Mesenchymal stem cell (in vitro differentiated cells and primary cell): Measurements from ENCODE around the gene PSME1.

ENCODE experiments used
- DNase-seq: peaks from one replicate; pipeline ENCODE4 v3.0.0-alpha.2; 2013
- H2AFZ ChIP-seq: one replicate; pipeline ENCODE4 v1.6.1; 2013; ENCODE audit warnings: low read depth, mild to moderate bottlenecking, control low read depth, inconsistent platforms, low read length, moderate library complexity
- H2AK5ac ChIP-seq: 2 replicates; pipeline ENCODE4 v1.6.1; 2013; ENCODE audit warnings: low read length, moderate library complexity, mild to moderate bottlenecking, inconsistent platforms; ENCODE audit not compliant: severe bottlenecking
- H2BK120ac ChIP-seq: one replicate; pipeline ENCODE4 v1.6.1; 2013; ENCODE audit warnings: low read depth, mild to moderate bottlenecking, inconsistent platforms, low read length, moderate library complexity
- H2BK12ac ChIP-seq, 2 experiments: one replicate each; pipeline ENCODE4 v1.6.1; 2013; ENCODE audit warnings: inconsistent platforms in 2 of 2, low read length in 2 of 2, mild to moderate bottlenecking in 2 of 2, moderate library complexity in 2 of 2, control low read depth in 1 of 2
- H2BK15ac ChIP-seq: one replicate; pipeline ENCODE4 v1.6.1; 2013; ENCODE audit warnings: mild to moderate bottlenecking, low read depth, inconsistent platforms; ENCODE audit not compliant: poor library complexity, severe bottlenecking
- H2BK5ac ChIP-seq: 2 replicates; pipeline ENCODE4 v1.6.1; 2013; ENCODE audit warnings: low read depth, mild to moderate bottlenecking, low read length, control low read depth, inconsistent platforms; ENCODE audit not compliant: poor library complexity, severe bottlenecking
- H3K14ac ChIP-seq, 2 experiments: one replicate each; pipeline ENCODE4 v1.6.1; 2013; ENCODE audit warnings: inconsistent platforms in 2 of 2, low read length in 2 of 2, control low read depth in 1 of 2, mild to moderate bottlenecking in 1 of 2, moderate library complexity in 1 of 2
- H3K18ac ChIP-seq, 2 experiments: one replicate each; pipeline ENCODE4 v1.6.1; 2013; ENCODE audit warnings: inconsistent platforms in 2 of 2, low read length in 2 of 2, control low read depth in 1 of 2, low read depth in 1 of 2, mild to moderate bottlenecking in 1 of 2
- H3K23ac ChIP-seq, 2 experiments: one replicate each; pipeline ENCODE4 v1.6.1; 2013; ENCODE audit warnings: inconsistent platforms in 2 of 2, low read length in 2 of 2, mild to moderate bottlenecking in 2 of 2, moderate library complexity in 2 of 2, control low read depth in 1 of 2
- H3K27ac ChIP-seq: 2 replicates; pipeline ENCODE4 v1.5.1; 2013; ENCODE audit warnings: mild to moderate bottlenecking, moderate library complexity, low read length, control low read depth, inconsistent platforms; ENCODE audit not compliant: poor library complexity, severe bottlenecking
- H3K27me3 ChIP-seq, 2 experiments: 2 replicates each; pipeline versions ENCODE4 v1.6.1 to v1.7.0; 2013; ENCODE audit warnings: low read length in 2 of 2, mild to moderate bottlenecking in 2 of 2, moderate library complexity in 2 of 2, control low read depth in 1 of 2, inconsistent platforms in 1 of 2; ENCODE audit not compliant: control insufficient read depth in 1 of 2, insufficient read depth in 1 of 2
- H3K36me3 ChIP-seq, 2 experiments: 2 replicates each; pipeline versions ENCODE4 v1.6.1 to v1.7.0; 2013; ENCODE audit warnings: low read length in 2 of 2, control low read depth in 1 of 2, inconsistent platforms in 1 of 2, low read depth in 1 of 2, mild to moderate bottlenecking in 1 of 2; ENCODE audit not compliant: insufficient read depth in 2 of 2, control insufficient read depth in 1 of 2
- H3K4ac ChIP-seq, 2 experiments: one replicate each; pipeline ENCODE4 v1.6.1; 2013; ENCODE audit warnings: inconsistent platforms in 2 of 2, low read length in 2 of 2, mild to moderate bottlenecking in 2 of 2, moderate library complexity in 2 of 2, control low read depth in 1 of 2, low read depth in 1 of 2
- H3K4me1 ChIP-seq: 2 replicates; pipeline ENCODE4 v1.6.1; 2013; ENCODE audit warnings: low read depth, low read length, control low read depth; ENCODE audit not compliant: control insufficient read depth, insufficient read depth
- H3K4me2 ChIP-seq: 2 replicates; pipeline ENCODE4 v1.6.1; 2013; ENCODE audit warnings: low read length, mild to moderate bottlenecking, inconsistent platforms; ENCODE audit not compliant: poor library complexity, severe bottlenecking
- H3K4me3 ChIP-seq, 2 experiments: 2 replicates each; pipeline versions ENCODE4 v1.5.1 to v1.7.0; 2013; ENCODE audit warnings: low read length in 2 of 2, mild to moderate bottlenecking in 2 of 2, control low read depth in 1 of 2, low read depth in 1 of 2; ENCODE audit not compliant: insufficient read depth in 1 of 2
- H3K79me1 ChIP-seq: replicated peaks from 2 replicates; pipeline ENCODE4 v1.6.1; 2013; ENCODE audit warnings: mild to moderate bottlenecking, control low read depth, low read length, inconsistent platforms; ENCODE audit not compliant: poor library complexity, severe bottlenecking
- H3K9ac ChIP-seq: 2 replicates; pipeline ENCODE4 v1.7.0; 2013; ENCODE audit warnings: mild to moderate bottlenecking, low read length, moderate library complexity
- H3K9me3 ChIP-seq: 2 replicates; pipeline ENCODE4 v1.7.0; 2013; ENCODE audit warnings: mild to moderate bottlenecking, low read length; ENCODE audit not compliant: control insufficient read depth
- H4K8ac ChIP-seq: one replicate; pipeline ENCODE4 v1.6.1; 2013; ENCODE audit warnings: inconsistent platforms, mild to moderate bottlenecking, low read length, moderate library complexity
- H4K91ac ChIP-seq: one replicate; pipeline ENCODE4 v1.6.1; 2013; ENCODE audit warnings: mild to moderate bottlenecking, low read length, inconsistent platforms
- WGBS: methylation state at CpG from one replicate; pipeline ENCODE4 v1.1.7; 2013; ENCODE audit warnings: mixed read lengths; 5-methylcytosine and 5-hydroxymethylcytosine counted together

The PSME1 gene

DNA sequence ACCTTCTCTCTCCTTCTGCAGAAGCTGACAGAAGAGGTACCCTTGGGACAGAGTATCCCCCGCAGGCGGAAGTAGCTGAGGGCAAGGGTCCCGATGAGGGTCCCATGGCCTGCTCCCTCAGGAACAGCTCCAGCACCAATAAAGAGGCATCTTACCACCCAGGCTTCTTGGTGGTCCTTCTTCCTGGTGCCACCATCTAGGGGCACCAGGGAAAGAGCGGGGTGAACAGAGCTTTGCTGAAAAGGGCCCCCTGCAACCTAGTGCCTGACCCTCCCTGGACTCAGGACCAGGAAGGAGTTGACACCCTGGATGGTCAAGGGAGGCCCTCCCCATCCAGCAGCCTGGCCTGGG lies 24.5 kb downstream of the PSME1 start:
- Histone ChIP-seq H3K23ac (no peak overlapping the region), H3K36me3 (peaks cover 66 to 75% of the 10 kb centered on the region in 2 experiments), H4K91ac (peak overlapping the region; percentile 29), H3K18ac (peak overlapping the region in 1 of 2 experiments; percentile 63), H3K9me3 (no peaks in the 10 kb centered on the region), H2BK120ac (peak overlapping the region; percentile 36), H3K27ac (peak overlapping the region; percentile 19), H2BK12ac (peak overlapping the region; percentile 61 to 62), H2BK5ac (no peak overlapping the region), H3K9ac (peak overlapping the region; percentile 99), H2AK5ac (no peak overlapping the region), H3K4me1 (peaks cover 19% of the 10 kb centered on the region), H2BK15ac (no peak overlapping the region), H3K4me3 (no peak overlapping the region), H3K4me2 (no peak overlapping the region), H3K27me3 (no peaks in the 10 kb centered on the region), H3K14ac (no peak overlapping the region), H3K79me1 (peaks cover 25% of the 10 kb centered on the region), H3K4ac (no peak overlapping the region), H4K8ac (peak overlapping the region; percentile 27), H2AFZ (no peak overlapping the region)
- 98% methylated on average over 4 of the region's 4 CpGs for WGBS
- no peak for DNase-seq

DNA sequence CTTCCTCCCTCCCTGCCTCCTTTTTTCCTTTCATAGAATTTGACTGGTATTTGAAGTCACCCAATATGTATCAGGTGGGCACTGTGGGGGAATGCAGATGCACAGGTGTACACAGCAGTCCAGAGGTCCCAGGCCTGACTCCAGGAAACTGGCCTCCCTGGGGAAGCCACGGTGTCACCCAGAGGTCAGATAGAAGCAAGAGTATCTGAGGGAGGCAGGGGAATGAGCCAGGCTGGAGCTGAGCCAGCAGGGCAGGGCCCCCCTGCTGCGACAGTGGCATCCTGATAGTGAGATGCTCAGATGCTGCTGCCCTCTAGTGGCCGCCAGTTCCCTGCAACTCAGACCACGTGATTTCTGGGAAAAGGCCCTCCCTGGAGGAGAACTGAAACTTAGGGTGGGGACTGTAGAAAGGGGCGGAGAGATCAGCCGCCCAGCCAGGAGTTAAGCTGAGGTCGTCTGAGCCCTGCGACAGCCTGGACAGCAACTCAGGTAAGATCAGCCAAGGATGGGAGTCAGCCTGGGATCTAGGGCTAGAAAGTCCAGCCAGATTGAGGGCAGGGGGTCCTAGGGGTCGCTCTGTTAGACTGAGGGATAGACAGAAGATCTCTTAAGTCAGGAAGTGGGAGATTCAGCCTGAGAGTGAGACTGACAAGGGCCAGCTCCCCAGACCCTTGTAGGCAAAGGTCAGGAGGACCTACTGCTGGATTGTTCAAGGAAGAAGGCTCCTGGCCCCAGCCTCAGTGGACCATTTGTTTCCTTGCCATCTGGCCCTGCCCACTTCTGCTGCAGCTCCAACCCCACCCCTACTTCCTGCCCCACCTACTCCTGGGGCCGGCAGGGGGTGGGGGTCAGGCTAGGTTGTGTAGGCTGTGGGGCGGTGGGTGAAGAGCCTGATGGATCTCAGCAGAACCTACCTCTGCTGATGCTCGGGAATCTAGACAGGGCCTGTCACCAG lies 25.1 kb downstream of the PSME1 start, which contains the start of gene IRF9:
Gene IRF9 (plus strand): TSS at position 416 of the 955 bp plus-strand sequence. CDS start 880 bp downstream, outside the sequence.
- Histone ChIP-seq H3K18ac (peak within 1 kb of the TSS; percentile 79 to 91), H3K27me3 (no peaks in the 10 kb centered on the region), H3K4me2 (peak within 1 kb of the TSS; percentile 80), H3K4me1 (peaks cover 19% of the 10 kb centered on the region), H3K4me3 (peak within 1 kb of the TSS; percentile 63 to 96), H3K23ac (peak within 1 kb of the TSS in 1 of 2 experiments; percentile 81), H3K14ac (peak within 1 kb of the TSS in 1 of 2 experiments; percentile 92), H4K91ac (peak within 1 kb of the TSS; percentile 60), H2BK12ac (peak within 1 kb of the TSS; percentile 70 to 73), H3K27ac (peak within 1 kb of the TSS; percentile 76), H2BK120ac (peak within 1 kb of the TSS; percentile 50), H2BK15ac (peak within 1 kb of the TSS; percentile 26), H4K8ac (peak within 1 kb of the TSS; percentile 78), H3K79me1 (peaks cover 25% of the 10 kb centered on the region), H2AFZ (no peak within 1 kb of the TSS), H3K9me3 (no peaks in the 10 kb centered on the region), H2BK5ac (peak within 1 kb of the TSS; percentile 90), H3K36me3 (peaks cover 68 to 75% of the 10 kb centered on the region in 2 experiments), H2AK5ac (peak within 1 kb of the TSS; percentile 95), H3K9ac (peak within 1 kb of the TSS; percentile 99), H3K4ac (peak within 1 kb of the TSS; percentile 83 to 91)
- 9% methylated on average over 12 of the region's 12 CpGs for WGBS
- peak; percentile 95 for DNase-seq

DNA sequence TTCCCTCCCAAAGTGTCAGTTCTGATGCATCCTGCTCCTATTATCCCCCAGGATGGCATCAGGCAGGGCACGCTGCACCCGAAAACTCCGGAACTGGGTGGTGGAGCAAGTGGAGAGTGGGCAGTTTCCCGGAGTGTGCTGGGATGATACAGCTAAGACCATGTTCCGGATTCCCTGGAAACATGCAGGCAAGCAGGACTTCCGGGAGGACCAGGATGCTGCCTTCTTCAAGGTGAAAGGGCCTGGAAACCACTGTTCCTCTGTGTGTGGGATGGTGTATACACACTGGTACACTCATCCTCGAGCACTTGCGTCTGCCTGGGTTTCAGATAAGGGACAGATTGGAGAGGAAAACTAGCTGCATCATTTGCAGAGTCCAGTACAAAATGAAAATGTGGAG lies 26.1 kb downstream of the PSME1 start:
- Histone ChIP-seq H3K27ac (no peak overlapping the region), H3K4me2 (peak overlapping the region; percentile 80), H2BK5ac (no peak overlapping the region), H3K4me1 (peaks cover 19% of the 10 kb centered on the region), H3K79me1 (peaks cover 28% of the 10 kb centered on the region), H2AK5ac (peak overlapping the region; percentile 8), H3K14ac (peak overlapping the region in 1 of 2 experiments; percentile 19), H2BK15ac (no peak overlapping the region), H2BK12ac (peak overlapping the region; percentile 21 to 59), H4K8ac (no peak overlapping the region), H3K36me3 (peaks cover 67 to 75% of the 10 kb centered on the region in 2 experiments), H2AFZ (no peak overlapping the region), H3K9ac (peak overlapping the region; percentile 99), H3K4me3 (peak overlapping the region in 1 of 2 experiments; percentile 96), H3K4ac (no peak overlapping the region), H4K91ac (no peak overlapping the region), H3K9me3 (no peaks in the 10 kb centered on the region), H3K18ac (peak overlapping the region in 1 of 2 experiments; percentile 91), H3K23ac (no peak overlapping the region), H3K27me3 (no peaks in the 10 kb centered on the region), H2BK120ac (no peak overlapping the region)
- whole genome bisulfite sequencing = 91% methylated on average over 8 of the region's 8 CpGs
- peak; percentile 22 for DNase-seq

DNA sequence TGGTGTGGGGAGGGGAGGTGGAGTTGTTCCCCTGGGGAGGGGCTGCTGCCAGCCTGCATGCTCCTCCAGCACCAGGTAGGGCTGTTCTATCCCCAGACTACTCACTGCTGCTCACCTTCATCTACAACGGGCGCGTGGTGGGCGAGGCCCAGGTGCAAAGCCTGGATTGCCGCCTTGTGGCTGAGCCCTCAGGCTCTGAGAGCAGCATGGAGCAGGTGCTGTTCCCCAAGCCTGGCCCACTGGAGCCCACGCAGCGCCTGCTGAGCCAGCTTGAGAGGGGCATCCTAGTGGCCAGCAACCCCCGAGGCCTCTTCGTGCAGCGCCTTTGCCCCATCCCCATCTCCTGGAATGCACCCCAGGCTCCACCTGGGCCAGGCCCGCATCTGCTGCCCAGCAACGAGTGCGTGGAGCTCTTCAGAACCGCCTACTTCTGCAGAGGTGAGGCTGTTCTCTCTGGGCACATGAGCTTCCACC lies 28.6 kb downstream of the PSME1 start:
- H3K4ac ChIP-seq = no peak overlapping the region
- no peak overlapping the region for H3K18ac ChIP-seq
- DNase-seq = no peak
- no peak overlapping the region for H2BK12ac ChIP-seq
- no peak overlapping the region for H4K91ac ChIP-seq
- H2BK5ac ChIP-seq = no peak overlapping the region
- H3K79me1 ChIP-seq = peaks cover 28% of the 10 kb centered on the region
- no peaks in the 10 kb centered on the region for H3K27me3 ChIP-seq
- H3K14ac ChIP-seq = no peak overlapping the region
- peaks cover 19% of the 10 kb centered on the region for H3K4me1 ChIP-seq
- peaks cover 65 to 77% of the 10 kb centered on the region in 2 experiments for H3K36me3 ChIP-seq
- H3K4me2 ChIP-seq = no peak overlapping the region
- H3K4me3 ChIP-seq = no peak overlapping the region
- no peak overlapping the region for H3K27ac ChIP-seq
- H4K8ac ChIP-seq = no peak overlapping the region
- H2AFZ ChIP-seq = no peak overlapping the region
- 97% methylated on average over 14 of the region's 14 CpGs for WGBS
- no peak overlapping the region for H3K9ac ChIP-seq
- no peak overlapping the region for H2AK5ac ChIP-seq
- no peak overlapping the region for H2BK15ac ChIP-seq
- H3K9me3 ChIP-seq = no peaks in the 10 kb centered on the region
- no peak overlapping the region for H3K23ac ChIP-seq
- no peak overlapping the region for H2BK120ac ChIP-seq
